Tibial artery (tissue), 4 donors: Measurements from ENCODE around the gene UBASH3B.

Source experiments
- DNase-seq, 2 donors: peaks; one replicate each; pipeline ENCODE4 v3.0.0-alpha.2; 2019
- H3K27ac ChIP-seq, 2 donors: fragments of 200-600 bp; sonication (generic) in 1 of 2; 1 replicate in 1 of 2; 2 replicates in 1 of 2; pipeline ENCODE4 v1.5.1; 2018 to 2019; ENCODE audit warnings: mild to moderate bottlenecking in 1 of 2
- H3K27me3 ChIP-seq, 2 donors: fragments of 200-600 bp; sonication (generic) in 1 of 2; one replicate each; pipeline versions ENCODE4 v1.5.1 to v1.6.0; 2016 to 2019
- H3K36me3 ChIP-seq, 3 donors: fragments of 200-600 bp; sonication (generic) in 2 of 3; one replicate each; pipeline ENCODE4 v1.5.1; 2016 to 2019; ENCODE audit warnings: mild to moderate bottlenecking in 2 of 3
- H3K4me1 ChIP-seq, 4 donors: fragments of 200-600 bp; sonication (generic) in 2 of 4; 1 replicate in 3 of 4; 2 replicates in 1 of 4; pipeline ENCODE4 v1.5.1; 2016 to 2019
- H3K4me3 ChIP-seq, 2 donors: fragments of 200-600 bp; sonication (generic) in 1 of 2; 1 replicate in 1 of 2; 2 replicates in 1 of 2; pipeline ENCODE4 v1.5.1; 2018 to 2019; ENCODE audit warnings: mild to moderate bottlenecking in 2 of 2
- H3K9me3 ChIP-seq, 3 donors: fragments of 200-600 bp; sonication (generic) in 1 of 3; one replicate each; pipeline ENCODE4 v1.5.1; 2016 to 2019
- CTCF ChIP-seq, 2 experiments: fragments of 200-600 bp in 1 of 2; fragments of 450-650 bp in 1 of 2; IDR thresholded peaks; one replicate each; pipeline ENCODE4 v1.5.1; 2017 to 2019; ENCODE audit warnings: antibody characterized with exemption in 2 of 2, mild to moderate bottlenecking in 1 of 2, moderate library complexity in 1 of 2
- intact Hi-C: fragments of 100-400 bp; cut with DNase I; formaldehyde crosslinking; loops from one replicate; pipeline ENCODE4 v1.15.0; 2023; ENCODE audit warnings: low total_unique reads

Gene UBASH3B

GRCh38 chr11:122681735-122682134 is 26.2 kb downstream of the UBASH3B start:
- no peaks in the 10 kb centered on the region for H3K27me3 ChIP-seq
- no peaks in the 10 kb centered on the region for H3K9me3 ChIP-seq
- no peaks in the 10 kb centered on the region for H3K36me3 ChIP-seq
- intact Hi-C loops, result no loop called here
- no peak overlapping the region for H3K27ac ChIP-seq
- DNase-seq, result no peak
- no peaks in the 10 kb centered on the region for H3K4me1 ChIP-seq
- no peak overlapping the region for H3K4me3 ChIP-seq
- TF ChIP-seq CTCF (IDR thresholded peaks at IDR 0.05), result no peak

GRCh38 chr11:122682464-122682863 is 26.9 kb downstream of the UBASH3B start:
- H3K4me1 ChIP-seq, result no peaks in the 10 kb centered on the region
- intact Hi-C loops, result no loop called here
- no peak for TF ChIP-seq CTCF (IDR thresholded peaks at IDR 0.05)
- no peak for DNase-seq
- no peaks in the 10 kb centered on the region for H3K27me3 ChIP-seq
- H3K27ac ChIP-seq, result no peak overlapping the region
- H3K36me3 ChIP-seq, result no peaks in the 10 kb centered on the region
- H3K4me3 ChIP-seq, result no peak overlapping the region
- H3K9me3 ChIP-seq, result no peaks in the 10 kb centered on the region

- intact Hi-C loops, result no loop called here
- H3K27ac ChIP-seq, result no peak overlapping the region
These were observed 29.5 kb downstream of the UBASH3B start for GRCh38 chr11:122685041-122685440.

GRCh38 chr11:122686111-122686510 is 30.6 kb downstream of the UBASH3B start:
- Histone ChIP-seq H3K4me3 (no peak overlapping the region), H3K9me3 (no peaks in the 10 kb centered on the region), H3K27ac (no peak overlapping the region), H3K36me3 (no peaks in the 10 kb centered on the region), H3K27me3 (no peaks in the 10 kb centered on the region), H3K4me1 (no peaks in the 10 kb centered on the region)
- no peak for DNase-seq
- intact Hi-C loops, result no loop called here
- no peak for TF ChIP-seq CTCF (IDR thresholded peaks at IDR 0.05)

More at GRCh38 chr11:122685041-122685440, 29.5 kb downstream of the UBASH3B start:
- Histone ChIP-seq H3K27me3 (no peaks in the 10 kb centered on the region), H3K4me3 (no peak overlapping the region), H3K36me3 (no peaks in the 10 kb centered on the region), H3K4me1 (no peaks in the 10 kb centered on the region), H3K9me3 (no peaks in the 10 kb centered on the region)
- DNase-seq, result no peak
- TF ChIP-seq CTCF (IDR thresholded peaks at IDR 0.05), result no peak

GRCh38 chr11:122690384-122690783 is 34.9 kb downstream of the UBASH3B start:
- TF ChIP-seq CTCF (IDR thresholded peaks at IDR 0.05), result no peak
- H3K27ac ChIP-seq, result no peak overlapping the region
- peaks cover 0 to 8% (median 0%) of the 10 kb centered on the region in 4 donors for H3K4me1 ChIP-seq
- H3K9me3 ChIP-seq, result no peaks in the 10 kb centered on the region
- H3K27me3 ChIP-seq, result no peaks in the 10 kb centered on the region
- DNase-seq, result no peak
- H3K36me3 ChIP-seq, result no peaks in the 10 kb centered on the region
- intact Hi-C loops, result no loop called here
- H3K4me3 ChIP-seq, result no peak overlapping the region
